ENCODE data around the gene IL2RA. TPM values are rescaled to one million over a fixed set of nuclear protein-coding genes. Genes with fewer than 3 reads are reported as not detected.

The IL2RA gene
- total and polyA plus RNA-seq, 2 donors (not counting 1 experiment from before 2014, with no cell fraction given) = 7.2 to 56.7 TPM

DNA sequence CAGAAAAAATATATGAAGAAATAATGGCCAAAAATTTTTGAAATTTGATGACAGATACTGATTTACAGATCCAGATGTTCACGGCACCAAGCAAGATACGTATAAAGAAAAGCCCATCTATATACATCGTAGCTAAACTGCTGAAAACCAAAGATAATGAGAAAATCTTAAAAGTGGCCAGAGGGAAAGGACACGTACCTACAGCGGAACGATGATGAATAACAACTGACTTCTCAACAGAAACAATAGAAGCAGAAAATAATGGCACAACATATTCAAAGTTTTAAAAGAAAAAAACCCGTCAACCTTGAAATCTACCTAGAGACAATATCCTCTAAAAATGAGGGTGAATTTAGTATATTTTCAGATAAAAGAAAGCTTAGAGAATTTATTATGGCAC lies 31.9 kb downstream of the IL2RA start:
- Histone ChIP-seq H3K79me2 (ENCODE audit: control insufficient read depth, insufficient read depth, low read length) (peaks cover 2% of the 10 kb centered on the region), H3K36me3 (replicated peaks in 1 of 2; ENCODE audit: control extremely low read depth in 1 of 2, control insufficient read depth in 1 of 2, extremely low read depth in 1 of 2, insufficient read depth in 2 of 2, low read length in 1 of 2) (no peaks in the 10 kb centered on the region), H3K27ac (ENCODE audit: low read length in 2 of 2) (no peak overlapping the region), H4K20me1 (ENCODE audit: control insufficient read depth, insufficient read depth, low read length, poor library complexity, severe bottlenecking) (no peaks in the 10 kb centered on the region), H3K4me1 (ENCODE audit: control insufficient read depth in 2 of 2, insufficient read depth in 2 of 2, low read length in 2 of 2) (peaks cover 0 to 5% of the 10 kb centered on the region in 2 donors), H3K4me3 (ENCODE audit: control extremely low read depth in 1 of 5, extremely low read depth in 1 of 5, insufficient read depth in 1 of 5, low read depth in 2 of 5, low read length in 4 of 5) (no peak overlapping the region), H3K4me2 (replicated peaks; ENCODE audit: low read depth, low read length, poor library complexity, severe bottlenecking) (no peak overlapping the region), H3K9me3 (ENCODE audit: control extremely low read depth in 1 of 3, control insufficient read depth in 2 of 3, insufficient read depth in 1 of 3, low read length in 2 of 3) (peaks cover 0 to 3% (median 1%) of the 10 kb centered on the region in 3 donors), H3K27me3 (replicated peaks in 1 of 4; ENCODE audit: control extremely low read depth in 1 of 4, control insufficient read depth in 3 of 4, insufficient read depth in 4 of 4, low read length in 3 of 4) (no peaks in the 10 kb centered on the region), H2AFZ (ENCODE audit: insufficient read depth, low read depth, low read length, poor library complexity, severe bottlenecking) (no peak overlapping the region), H3K9ac (ENCODE audit: low read length) (no peak overlapping the region)
- Mint-ChIP-seq H3K4me1 (peaks cover 17% of the 10 kb centered on the region), H3K27me3 (no peaks in the 10 kb centered on the region), H3K9me3 (ENCODE audit: insufficient read depth) (peaks cover 6% of the 10 kb centered on the region), H3K27ac (no peak overlapping the region), H3K4me3 (no peak overlapping the region)
- no peak for DNase-seq
- intact Hi-C loops (cut with micrococcal nuclease) = no loop called here
- ChIA-PET POLR2A (no interaction called here), CTCF (interaction anchor here (0.7 to 1.5 kb wide), 3 partner anchors 15 to 56 kb away, joined by 3 to 6 read pairs (median 3); no protein-coding TSS in a partner anchor)
- WGBS (ENCODE audit: insufficient coverage) = no CpG with 5 or more reads among the region's 7 CpGs
- TF ChIP-seq, protein P1, sequence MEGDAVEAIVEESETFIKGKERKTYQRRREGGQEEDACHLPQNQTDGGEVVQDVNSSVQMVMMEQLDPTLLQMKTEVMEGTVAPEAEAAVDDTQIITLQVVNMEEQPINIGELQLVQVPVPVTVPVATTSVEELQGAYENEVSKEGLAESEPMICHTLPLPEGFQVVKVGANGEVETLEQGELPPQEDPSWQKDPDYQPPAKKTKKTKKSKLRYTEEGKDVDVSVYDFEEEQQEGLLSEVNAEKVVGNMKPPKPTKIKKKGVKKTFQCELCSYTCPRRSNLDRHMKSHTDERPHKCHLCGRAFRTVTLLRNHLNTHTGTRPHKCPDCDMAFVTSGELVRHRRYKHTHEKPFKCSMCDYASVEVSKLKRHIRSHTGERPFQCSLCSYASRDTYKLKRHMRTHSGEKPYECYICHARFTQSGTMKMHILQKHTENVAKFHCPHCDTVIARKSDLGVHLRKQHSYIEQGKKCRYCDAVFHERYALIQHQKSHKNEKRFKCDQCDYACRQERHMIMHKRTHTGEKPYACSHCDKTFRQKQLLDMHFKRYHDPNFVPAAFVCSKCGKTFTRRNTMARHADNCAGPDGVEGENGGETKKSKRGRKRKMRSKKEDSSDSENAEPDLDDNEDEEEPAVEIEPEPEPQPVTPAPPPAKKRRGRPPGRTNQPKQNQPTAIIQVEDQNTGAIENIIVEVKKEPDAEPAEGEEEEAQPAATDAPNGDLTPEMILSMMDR (IDR thresholded peaks at IDR 0.05) = no peak
- no peak for TF ChIP-seq EZH2 (IDR thresholded peaks at IDR 0.05; ENCODE audit: borderline replicate concordance, insufficient read depth, low read depth, low read length, poor library complexity, severe bottlenecking)
- ATAC-seq (ENCODE audit: low read depth) = no peak

DNA sequence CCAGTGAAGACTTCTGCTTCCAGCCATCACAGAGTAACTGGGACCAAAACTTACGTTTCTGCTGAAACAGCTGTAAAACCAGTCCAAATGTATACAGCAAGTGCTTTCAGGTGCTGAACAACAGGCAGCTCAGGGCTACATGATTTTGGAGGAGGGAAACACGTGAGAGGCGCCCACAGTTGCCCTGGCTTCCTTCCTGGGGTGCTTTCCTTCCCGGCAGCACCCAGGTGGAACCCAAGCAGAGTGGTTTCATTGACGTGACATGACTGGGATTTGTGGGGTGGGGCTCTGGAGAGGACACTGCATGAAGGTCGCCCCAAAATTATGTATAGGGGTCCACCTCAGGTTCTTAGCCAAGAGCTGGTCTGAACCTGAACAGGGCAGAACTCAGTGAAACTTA lies 34.2 kb downstream of the IL2RA start:
- intact Hi-C loops (cut with micrococcal nuclease) = no loop called here
- ATAC-seq (ENCODE audit: low read depth) = no peak
- Histone ChIP-seq H2AFZ (ENCODE audit: insufficient read depth, low read depth, low read length, poor library complexity, severe bottlenecking) (no peak overlapping the region), H3K9ac (ENCODE audit: low read length) (no peak overlapping the region), H3K27ac (ENCODE audit: low read length in 2 of 2) (no peak overlapping the region), H3K4me1 (ENCODE audit: control insufficient read depth in 2 of 2, insufficient read depth in 2 of 2, low read length in 2 of 2) (peaks cover 0 to 5% of the 10 kb centered on the region in 2 donors), H3K27me3 (replicated peaks in 1 of 4; ENCODE audit: control extremely low read depth in 1 of 4, control insufficient read depth in 3 of 4, insufficient read depth in 4 of 4, low read length in 3 of 4) (no peaks in the 10 kb centered on the region), H3K9me3 (ENCODE audit: control extremely low read depth in 1 of 3, control insufficient read depth in 2 of 3, insufficient read depth in 1 of 3, low read length in 2 of 3) (peaks cover 0 to 3% (median 1%) of the 10 kb centered on the region in 3 donors), H3K4me2 (replicated peaks; ENCODE audit: low read depth, low read length, poor library complexity, severe bottlenecking) (no peak overlapping the region), H4K20me1 (ENCODE audit: control insufficient read depth, insufficient read depth, low read length, poor library complexity, severe bottlenecking) (no peaks in the 10 kb centered on the region), H3K36me3 (replicated peaks in 1 of 2; ENCODE audit: control extremely low read depth in 1 of 2, control insufficient read depth in 1 of 2, extremely low read depth in 1 of 2, insufficient read depth in 2 of 2, low read length in 1 of 2) (peaks cover 0 to 15% of the 10 kb centered on the region in 2 experiments), H3K4me3 (ENCODE audit: control extremely low read depth in 1 of 5, extremely low read depth in 1 of 5, insufficient read depth in 1 of 5, low read depth in 2 of 5, low read length in 4 of 5) (no peak overlapping the region), H3K79me2 (ENCODE audit: control insufficient read depth, insufficient read depth, low read length) (peaks cover 2% of the 10 kb centered on the region)
- H3K4me3 Mint-ChIP-seq = no peak overlapping the region
- no peak for TF ChIP-seq EZH2 (IDR thresholded peaks at IDR 0.05; ENCODE audit: borderline replicate concordance, insufficient read depth, low read depth, low read length, poor library complexity, severe bottlenecking)
- TF ChIP-seq, protein P1 (IDR thresholded peaks at IDR 0.05) = no peak
- H3K4me1 Mint-ChIP-seq = peaks cover 5% of the 10 kb centered on the region
- H3K9me3 Mint-ChIP-seq (ENCODE audit: insufficient read depth) = peaks cover 6% of the 10 kb centered on the region
- ChIA-PET POLR2A (no interaction called here), CTCF (interaction anchor here (0.7 to 2.5 kb wide), 4 partner anchors 14 to 59 kb away, joined by 3 to 11 read pairs (median 6); no protein-coding TSS in a partner anchor)
- H3K27ac Mint-ChIP-seq = no peak overlapping the region
- WGBS (ENCODE audit: insufficient coverage) = 50% methylated on average over 6 of the region's 6 CpGs
- H3K27me3 Mint-ChIP-seq = no peaks in the 10 kb centered on the region
- no peak for DNase-seq
